Endothelial cell of umbilical vein (primary cell): ENCODE data around the gene VTI1A. TPM values are rescaled to one million over a fixed set of nuclear protein-coding genes. Genes with fewer than 3 reads are reported as not detected.

Experiments
- BruUV-seq: library from RNA; stranded (reverse); fragments of 400-500 nt; replicated peaks from 2 replicates; lab custom pipeline; 2021; lab: Mats Ljungman, UMichigan
- CTCF ChIA-PET: fragments of 300-600, 350-600 bp; sonication (Branson Sonifier 250); formaldehyde crosslinking; loops from one replicate; lab custom pipeline; 2021; ENCODE audit warnings: antibody characterized with exemption, inconsistent platforms; lab: Charles Lee
- POLR2A ChIA-PET: fragments of 300-600, 350-600 bp; sonication (Branson Sonifier 250); formaldehyde crosslinking; loops from one replicate; lab custom pipeline; 2021; ENCODE audit warnings: antibody characterized with exemption, inconsistent platforms; lab: Charles Lee
- DNase-seq: peaks from one replicate; pipeline ENCODE4 v3.0.0-alpha.2; 2011; ENCODE audit warnings: low read depth, low spot score
- FAIRE-seq: peaks from 2 replicates; lab custom pipeline; 2011; peaks lifted over from hg19 to GRCh38; lab: Jason Lieb, UNC
- H2AFZ ChIP-seq: 2 replicates; pipeline ENCODE4 v1.6.0; 2012; ENCODE audit warnings: low read depth, low read length, control low read depth, inconsistent platforms
- H3K27ac ChIP-seq: 2 replicates; pipeline ENCODE4 v1.5.1; 2011; ENCODE audit warnings: low read depth, mild to moderate bottlenecking, control low read depth, low read length, moderate library complexity; ENCODE audit not compliant: insufficient read depth
- H3K27me3 ChIP-seq, 2 experiments: 2 replicates each; pipeline versions ENCODE4 v1.6.0 to v1.6.1; 2011; ENCODE audit warnings: low read length in 2 of 2, mixed read lengths in 1 of 2; ENCODE audit not compliant: control insufficient read depth in 2 of 2, insufficient read depth in 2 of 2
- H3K36me3 ChIP-seq, 2 experiments: 2 replicates in 1 of 2; 3 replicates in 1 of 2; pipeline ENCODE4 v1.5.1; 2011; ENCODE audit warnings: low read length in 2 of 2, mild to moderate bottlenecking in 1 of 2, moderate library complexity in 1 of 2; ENCODE audit not compliant: control insufficient read depth in 2 of 2, insufficient read depth in 2 of 2; ENCODE audit errors: extremely low read depth in 1 of 2
- H3K4me1 ChIP-seq: 3 replicates; pipeline ENCODE4 v1.5.1; 2011; ENCODE audit warnings: mild to moderate bottlenecking, low read length; ENCODE audit not compliant: control insufficient read depth, insufficient read depth; ENCODE audit errors: extremely low read depth
- H3K4me2 ChIP-seq: 2 replicates; pipeline ENCODE4 v1.6.1; 2011; ENCODE audit warnings: low read length, control low read depth, mixed read lengths; ENCODE audit not compliant: insufficient read depth
- H3K4me3 ChIP-seq, 3 experiments: fragments of 200-600 bp in 1 of 3; sonication (generic), shearing (Covaris generic) in 1 of 3; replicated peaks in 1 of 3; 2 replicates each; pipeline ENCODE4 v1.5.1; 2011 to 2016; ENCODE audit warnings: control low read depth in 3 of 3, low read length in 3 of 3, mild to moderate bottlenecking in 2 of 3, inconsistent platforms in 1 of 3, low read depth in 1 of 3, moderate library complexity in 1 of 3; ENCODE audit not compliant: insufficient read depth in 1 of 3
- H3K79me2 ChIP-seq: 2 replicates; pipeline ENCODE4 v1.6.0; 2012; ENCODE audit warnings: low read length, inconsistent platforms; ENCODE audit not compliant: control insufficient read depth, insufficient read depth
- H3K9ac ChIP-seq: replicated peaks from 2 replicates; pipeline ENCODE3; 2011; ENCODE audit warnings: low read length, control low read depth; ENCODE audit not compliant: insufficient read depth; ENCODE audit errors: extremely low read depth
- H3K9me1 ChIP-seq: replicated peaks from 3 replicates; pipeline ENCODE4 v1.6.0; 2011; ENCODE audit warnings: mild to moderate bottlenecking, low read length; ENCODE audit not compliant: control insufficient read depth, insufficient read depth; ENCODE audit errors: extremely low read depth
- H3K9me3 ChIP-seq: replicated peaks from 2 replicates; pipeline ENCODE4 v1.5.1; 2012; ENCODE audit warnings: low read length, inconsistent platforms; ENCODE audit not compliant: control insufficient read depth, insufficient read depth
- H4K20me1 ChIP-seq: replicated peaks from 2 replicates; pipeline ENCODE3; 2011; ENCODE audit warnings: mild to moderate bottlenecking, low read length; ENCODE audit not compliant: control insufficient read depth, insufficient read depth; ENCODE audit errors: extremely low read depth
- CTCF ChIP-seq, 2 donors: IDR thresholded peaks; 1 replicate in 1 of 2; 2 replicates in 1 of 2; pipeline ENCODE4 v1.5.1; 2011; ENCODE audit warnings: low read length in 2 of 2, mild to moderate bottlenecking in 2 of 2, moderate library complexity in 2 of 2, control low read depth in 1 of 2, inconsistent platforms in 1 of 2, low read depth in 1 of 2; ENCODE audit not compliant: insufficient read depth in 1 of 2; ENCODE audit errors: extremely low read depth in 1 of 2
- EZH2 ChIP-seq: IDR thresholded peaks from 2 replicates; pipeline ENCODE4 v1.6.1; 2012; ENCODE audit warnings: borderline replicate concordance, low read depth, mild to moderate bottlenecking, moderate library complexity, low read length, inconsistent platforms; ENCODE audit not compliant: severe bottlenecking
- FOS ChIP-seq: IDR thresholded peaks from 2 replicates; pipeline ENCODE4 v1.6.1; 2011; ENCODE audit warnings: mild to moderate bottlenecking, low read length, moderate library complexity, borderline replicate concordance; ENCODE audit not compliant: insufficient read depth
- GATA2 ChIP-seq: IDR thresholded peaks from 2 replicates; pipeline ENCODE4 v1.7.0; 2011; ENCODE audit warnings: low read depth, mild to moderate bottlenecking, moderate library complexity, mixed read lengths, low read length; ENCODE audit not compliant: insufficient read length, insufficient read depth
- JUN ChIP-seq: IDR thresholded peaks from 2 replicates; pipeline ENCODE4 v1.6.1; 2011; ENCODE audit warnings: borderline replicate concordance, low read depth; ENCODE audit not compliant: insufficient read length, insufficient read depth
- MAX ChIP-seq: IDR thresholded peaks from 2 replicates; pipeline ENCODE4 v1.6.1; 2011; ENCODE audit not compliant: insufficient read depth, insufficient read length
- MYC ChIP-seq: IDR thresholded peaks from one replicate; pipeline ENCODE4 v1.6.1; 2011; ENCODE audit warnings: mild to moderate bottlenecking, low read depth, low read length
- POLR2A ChIP-seq: IDR thresholded peaks from 2 replicates; pipeline ENCODE4 v1.6.1; 2012; ENCODE audit warnings: low read depth, mild to moderate bottlenecking, control low read depth, low read length
- POLR2AphosphoS5 ChIP-seq: IDR thresholded peaks from 2 replicates; pipeline ENCODE4 v1.6.1; 2012; ENCODE audit warnings: low read depth, mild to moderate bottlenecking, control low read depth, low read length, moderate library complexity; ENCODE audit not compliant: insufficient read depth
- dilution Hi-C: fragments of 300-500 bp; cut with MboI; formaldehyde crosslinking; loops from one replicate; pipeline ENCODE4 v1.15.0; 2019; ENCODE audit warnings: low sequenced_read_pairs; ENCODE audit not compliant: extremely low pct_ligation_motif_present
- intact Hi-C: fragments of 100-400 bp; cut with micrococcal nuclease; formaldehyde crosslinking; loops from one replicate; pipeline ENCODE4 v1.10.0; 2022
- polyA plus RNA-seq, 4 experiments: library from polyadenylated mRNA; depleted of rRNA in 3 of 4; stranded (reverse) in 3 of 4; unstranded in 1 of 4; fragments of >200 nt; gene quantifications; 2 replicates each; pipeline versions ENCODE4 v1.2.1 to v1.2.3, GENCODE V29; 2011 to 2012; ENCODE audit warnings: missing spikeins in 1 of 4
- total RNA-seq: library from RNA; stranded (reverse); gene quantifications from 2 replicates; pipeline ENCODE4 v1.2.3, GENCODE V29; 2021

VTI1A gene
- total and polyA plus RNA-seq, 2 donors (not counting 3 experiments of a cell fraction or from before 2014, with no cell fraction given), result 10.8 to 35.6 TPM

- Histone ChIP-seq H3K4me3 (no peak overlapping the region), H2AFZ (no peak overlapping the region), H3K4me1 (no peaks in the 10 kb centered on the region), H3K9me1 (no peaks in the 10 kb centered on the region), H3K9me3 (no peaks in the 10 kb centered on the region), H3K27me3 (no peaks in the 10 kb centered on the region), H3K4me2 (no peak overlapping the region), H3K36me3 (no peaks in the 10 kb centered on the region), H4K20me1 (peaks cover 4% of the 10 kb centered on the region), H3K9ac (no peak overlapping the region), H3K79me2 (no peaks in the 10 kb centered on the region), H3K27ac (no peak overlapping the region)
- BruUV-seq, result no TSS peak
- FAIRE-seq (no peak), DNase-seq (no peak)
- intact Hi-C loops (no loop called here), dilution Hi-C loops (no loop called here)
- TF ChIP-seq EZH2 (no peak), MYC (no peak), CTCF (IDR thresholded peaks at IDR 0.05; ENCODE audit: extremely low read depth in 1 of 2, insufficient read depth in 1 of 2, low read depth in 1 of 2, low read length in 2 of 2) (no peak), POLR2AphosphoS5 (no peak), GATA2 (no peak), MAX (no peak), POLR2A (no peak), JUN (no peak), FOS (no peak)
- ChIA-PET POLR2A (no interaction called here), CTCF (no interaction called here)
Measured at GRCh38 chr10:112512294-112512693, 65.3 kb downstream of the VTI1A start.
